Sigmoid colon (tissue), 4 donors: ENCODE data around the gene ZNF638.

Source experiments
- CTCF ChIP-seq, 4 experiments: fragments of 450-650 bp in 3 of 4; fragments of 200-600 bp in 1 of 4; IDR thresholded peaks; one replicate each; pipeline ENCODE4 v1.5.1; 2016 to 2019; ENCODE audit warnings: antibody characterized with exemption in 4 of 4, mild to moderate bottlenecking in 3 of 4, moderate library complexity in 2 of 4
- POLR2A ChIP-seq, 2 donors: fragments of 450-650 bp; IDR thresholded peaks; one replicate each; pipeline ENCODE4 v1.6.1; 2016; ENCODE audit warnings: antibody characterized with exemption in 2 of 2, mild to moderate bottlenecking in 2 of 2, moderate library complexity in 2 of 2
- POLR2AphosphoS5 ChIP-seq, 4 donors: sonication (generic); formaldehyde crosslinking; IDR thresholded peaks; one replicate each; pipeline ENCODE4 v1.6.1; 2017; ENCODE audit warnings: antibody characterized with exemption in 4 of 4

- TF ChIP-seq CTCF (IDR thresholded peaks at IDR 0.05) (no peak), POLR2AphosphoS5 (IDR thresholded peaks at IDR 0.05) (no peak), POLR2A (IDR thresholded peaks at IDR 0.05) (no peak)
These were observed 61.6 kb downstream of the ZNF638 start for GRCh38 chr2:71393216-71393615.
